Ecto neural progenitor cell (in vitro differentiated cells): ENCODE data around the gene ETV6.

Source experiments
- DNase-seq: peaks from one replicate; pipeline ENCODE4 v3.0.0-alpha.2; 2018; ENCODE audit warnings: low spot score

ETV6 gene

DNA sequence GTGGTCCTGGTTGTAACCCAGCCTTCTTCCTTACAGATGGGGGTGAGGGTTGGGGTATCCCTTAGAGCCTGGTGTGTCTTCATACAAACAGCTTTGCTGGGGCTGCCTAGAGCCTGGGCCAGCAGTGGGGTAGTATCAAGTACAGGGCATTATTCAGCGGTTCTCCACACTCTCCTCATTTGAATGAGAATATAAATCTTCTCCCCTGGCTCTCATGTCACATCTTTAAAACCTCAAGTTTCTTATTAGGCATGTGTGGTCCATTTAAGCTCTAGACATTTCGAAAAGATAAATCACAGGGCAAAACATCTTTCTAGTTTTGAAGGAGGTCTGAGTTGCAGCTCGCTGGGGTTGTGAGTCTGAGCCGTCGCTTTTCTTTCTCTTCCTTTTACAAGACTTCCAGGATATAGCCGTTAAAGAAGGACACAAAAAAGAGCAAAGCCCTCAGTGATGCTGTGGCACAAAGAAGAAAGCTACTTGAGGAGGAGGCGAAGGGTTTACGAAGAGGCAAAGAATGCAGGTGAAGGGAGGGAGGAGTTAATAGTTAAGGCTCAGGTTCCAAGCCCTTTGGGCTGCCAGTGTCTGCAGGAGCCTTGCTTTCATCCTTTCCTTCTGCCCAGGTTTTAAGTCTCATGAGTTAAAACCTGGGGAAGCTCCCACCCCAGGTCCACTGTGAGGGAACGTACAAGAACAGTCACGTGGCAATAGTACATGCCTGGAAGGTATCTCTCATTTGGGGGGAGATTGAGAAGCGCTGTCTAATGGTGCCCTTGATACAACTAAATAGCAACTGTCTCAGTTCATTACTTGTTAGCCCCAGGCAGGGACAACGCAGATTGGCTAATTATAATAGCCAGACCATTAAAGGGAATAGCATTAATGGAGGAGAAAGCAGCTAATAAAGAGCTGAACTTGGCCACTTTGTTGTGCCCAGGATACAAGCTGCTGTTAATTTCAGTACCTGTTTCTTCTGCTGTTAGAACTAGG, 94.2 kb downstream of the ETV6 start:
- DNase-seq: no peak

DNA sequence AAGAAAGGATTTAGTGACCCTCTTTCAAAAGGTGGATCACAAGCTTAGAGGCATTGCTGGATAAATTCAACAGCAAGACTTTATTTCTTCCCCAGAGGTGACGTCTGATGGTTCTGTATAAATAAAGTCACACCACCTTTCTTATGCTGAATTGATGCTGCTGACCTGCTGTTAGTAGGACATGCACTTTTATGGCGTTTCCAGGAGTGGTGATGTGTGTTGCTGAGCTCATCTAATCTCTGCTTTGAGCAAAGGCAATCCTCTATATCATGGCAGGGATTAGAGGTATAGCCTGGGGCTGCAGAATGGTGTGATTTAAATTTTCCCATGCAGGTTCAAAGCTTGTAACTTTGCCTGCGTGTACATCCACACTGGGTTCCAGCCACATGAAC, 94.9 kb downstream of the ETV6 start:
- DNase-seq: no peak

- DNase-seq: no peak
Observed at GRCh38 chr12:11745113-11745512, 95.6 kb downstream of the ETV6 start.

- no peak for DNase-seq
Observed at GRCh38 chr12:11746024-11746771, 96.7 kb downstream of the ETV6 start.

DNA sequence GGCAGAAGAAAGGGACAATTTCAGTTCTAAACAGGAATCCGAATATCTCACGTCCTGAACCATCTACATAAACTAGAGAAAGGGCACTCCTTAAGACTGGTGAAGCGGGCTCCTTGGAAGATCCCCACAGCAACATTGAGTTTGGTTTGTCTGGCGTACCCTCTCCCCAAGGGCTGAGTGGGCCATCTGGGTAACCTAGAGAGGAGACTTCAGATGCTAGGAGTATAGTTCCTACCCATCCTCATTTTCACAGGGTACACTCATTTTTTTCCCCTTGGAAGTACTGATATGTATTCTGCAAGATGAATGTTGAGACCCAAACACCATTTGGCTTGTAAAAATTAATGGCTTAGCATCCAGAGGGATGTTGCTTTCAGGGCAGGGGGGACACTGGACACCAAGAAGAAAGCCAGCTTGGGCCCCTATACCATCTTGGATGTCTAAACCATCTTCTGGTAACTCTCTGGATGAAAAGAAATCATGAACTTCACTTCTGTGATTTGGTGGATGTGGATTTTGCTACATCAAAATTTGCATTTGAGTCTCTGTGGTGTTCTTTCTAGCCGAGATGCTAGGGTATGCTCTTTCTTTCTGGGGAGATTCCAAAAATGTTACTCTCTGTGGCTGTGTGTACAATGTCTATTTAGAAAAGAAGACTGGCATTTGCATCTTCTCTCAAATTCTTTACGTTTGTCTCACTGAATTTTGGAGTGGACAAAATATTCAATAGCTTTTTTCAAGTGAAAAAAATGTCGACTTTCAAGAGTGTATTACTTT, 97.7 kb downstream of the ETV6 start:
- DNase-seq: no peak

DNA sequence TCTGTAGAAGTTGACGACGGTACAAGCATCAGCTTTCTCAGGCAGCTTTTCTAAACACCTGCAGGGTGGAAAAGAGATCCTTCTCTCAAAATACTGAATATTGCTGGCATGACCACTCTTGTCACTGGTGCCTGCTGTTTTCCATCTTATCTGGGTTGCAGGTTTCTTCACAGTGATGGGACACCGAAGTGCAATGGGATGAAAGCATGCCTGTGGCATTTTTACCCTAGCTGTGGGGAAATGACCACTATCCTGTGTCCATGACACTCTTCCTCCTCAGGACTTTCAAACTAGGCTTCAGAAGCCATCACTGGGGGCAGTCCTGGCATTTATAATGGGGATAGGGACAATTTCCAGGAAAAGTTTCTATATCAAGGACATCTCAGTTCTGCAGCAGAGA, 98.5 kb downstream of the ETV6 start:
- no peak for DNase-seq

- no peak for DNase-seq
Observed at GRCh38 chr12:11748903-11749302, 99.4 kb downstream of the ETV6 start.

DNA sequence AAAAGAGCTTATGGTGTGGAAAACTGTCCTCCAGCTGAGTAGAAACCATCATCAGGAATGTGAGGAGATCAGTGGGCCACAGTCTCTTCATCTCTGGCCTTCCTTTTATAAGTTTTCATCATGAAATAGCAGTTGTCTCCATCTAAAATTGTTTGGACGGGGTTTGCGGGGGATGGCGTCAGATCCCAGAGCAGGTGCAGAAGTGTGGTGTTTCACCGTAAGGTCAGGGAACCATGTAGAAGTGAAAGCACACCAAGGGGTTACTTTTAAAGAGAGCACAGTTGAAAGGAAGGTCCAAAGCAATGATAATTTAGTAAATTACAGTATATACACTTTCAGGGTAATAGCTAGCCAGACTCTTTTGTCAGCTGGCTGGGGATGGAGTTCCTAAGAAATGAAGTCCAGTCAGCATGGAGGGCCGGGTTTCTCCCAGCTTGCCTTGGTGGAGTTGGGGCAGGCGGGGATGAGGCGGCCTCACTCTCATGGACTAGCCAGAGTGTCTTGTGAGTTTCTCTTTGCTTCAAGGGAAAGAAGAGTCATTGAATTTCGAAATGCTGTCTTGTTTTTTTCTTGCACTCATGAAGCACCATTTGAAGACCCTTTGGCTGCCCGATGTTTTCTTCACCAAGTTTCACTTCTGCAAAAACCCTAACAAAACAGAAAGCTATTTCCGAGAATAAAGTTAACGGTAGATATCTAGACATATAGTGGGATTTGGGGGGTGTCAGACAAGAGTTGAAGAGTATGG, 100.6 kb downstream of the ETV6 start:
- no peak for DNase-seq

DNA sequence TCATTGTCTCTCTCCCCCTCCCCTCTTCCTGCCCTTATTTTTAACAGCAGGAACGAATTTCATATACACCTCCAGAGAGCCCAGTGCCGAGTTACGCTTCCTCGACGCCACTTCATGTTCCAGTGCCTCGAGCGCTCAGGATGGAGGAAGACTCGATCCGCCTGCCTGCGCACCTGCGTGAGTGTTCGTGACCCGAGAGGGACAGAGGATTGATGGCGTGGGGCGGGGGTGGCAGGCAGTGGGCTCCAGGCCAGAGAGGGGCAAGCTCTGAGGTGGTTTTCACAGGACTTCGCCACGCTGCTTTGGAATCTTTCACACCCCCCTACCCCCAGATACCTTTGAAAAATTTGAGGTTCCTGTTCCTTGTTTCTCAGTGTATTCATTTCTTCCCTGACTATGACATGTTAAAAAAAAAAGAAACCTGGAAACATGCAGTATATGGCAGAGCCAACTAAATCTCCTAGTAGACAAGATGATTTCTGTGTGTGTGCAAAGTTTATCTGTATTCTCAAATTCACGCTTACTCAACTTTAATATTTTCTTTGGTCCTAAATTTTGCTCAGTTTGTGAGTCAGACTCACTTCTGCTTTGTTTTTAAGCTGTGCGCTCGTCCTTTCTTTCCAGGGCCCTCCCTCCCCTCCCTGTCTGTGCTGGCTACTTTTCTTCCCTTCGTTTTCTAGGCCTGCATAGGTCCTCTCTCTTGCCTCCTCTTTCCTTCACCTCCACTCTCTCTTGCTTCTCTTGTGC, 103.1 kb downstream of the ETV6 start:
- peak; percentile 46 for DNase-seq

- DNase-seq: peak; percentile 39
Observed at GRCh38 chr12:11753150-11753499, 103.7 kb downstream of the ETV6 start.

DNA sequence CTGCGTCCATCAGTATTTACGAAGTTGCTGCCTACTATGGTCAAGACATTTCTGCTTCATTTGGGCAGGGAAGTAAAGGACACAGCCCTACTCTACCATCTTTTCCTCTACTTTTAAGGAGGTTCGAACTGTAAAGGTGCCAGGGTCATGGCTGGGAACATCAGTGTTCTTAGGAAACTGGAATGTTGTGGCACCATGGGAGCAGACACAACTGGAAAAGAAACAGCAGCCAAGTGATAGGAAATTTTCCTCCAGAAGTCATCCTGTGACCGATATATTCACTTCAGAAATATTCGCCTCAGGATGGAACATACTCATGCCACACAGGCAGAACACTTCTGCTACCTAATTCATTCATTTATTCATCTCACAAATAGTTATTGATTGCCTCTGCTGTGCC, 104.4 kb downstream of the ETV6 start:
- no peak for DNase-seq

DNA sequence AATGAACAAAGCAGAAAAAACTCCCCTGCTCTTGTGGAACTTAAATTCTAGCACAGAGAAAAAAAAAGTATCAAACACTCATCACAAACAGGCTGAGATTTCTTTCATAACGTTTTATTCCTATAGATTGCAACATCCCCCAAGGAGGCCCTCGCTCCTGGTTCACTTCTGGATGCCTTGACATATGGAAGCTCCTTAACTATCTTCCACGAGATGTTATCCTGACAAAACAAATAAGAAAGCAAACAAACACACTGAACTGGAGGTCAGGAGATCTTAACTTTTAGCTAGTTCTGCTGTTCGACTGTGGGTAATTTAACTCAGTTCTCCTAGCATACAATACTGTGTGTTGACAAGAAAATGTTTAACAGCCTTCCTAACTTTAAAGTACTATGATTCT, 104.8 kb downstream of the ETV6 start:
- DNase-seq: no peak

DNA sequence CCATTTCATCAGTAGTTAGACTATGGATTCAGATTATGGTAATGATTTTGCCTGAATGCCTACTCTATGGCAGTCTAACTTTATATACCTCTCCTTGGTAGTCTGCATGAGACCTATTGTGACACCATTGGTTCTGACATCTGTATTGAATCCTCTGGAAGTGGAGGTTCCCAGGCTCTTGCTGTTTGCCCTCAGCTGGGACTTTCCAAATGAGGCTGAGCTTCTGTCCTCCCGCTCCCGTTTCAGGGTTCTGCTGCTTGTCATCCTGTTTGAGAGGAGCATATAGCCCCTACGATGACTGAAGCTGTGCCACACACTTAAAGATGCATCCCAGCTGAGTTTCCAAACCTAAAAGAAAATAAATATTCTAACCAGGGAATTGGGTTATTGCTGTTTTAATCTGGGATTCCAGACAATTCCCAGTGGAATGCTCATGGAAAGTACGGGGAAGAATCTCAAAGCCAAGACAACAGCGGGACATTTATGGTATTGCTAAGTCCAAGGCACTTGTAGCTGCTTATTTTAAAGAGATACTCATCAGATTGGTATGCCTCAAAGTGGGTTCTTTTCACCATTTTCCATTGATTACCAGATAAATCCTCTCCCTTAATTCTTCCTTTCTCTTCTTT, 105.9 kb downstream of the ETV6 start:
- DNase-seq: peak; percentile 36

DNA sequence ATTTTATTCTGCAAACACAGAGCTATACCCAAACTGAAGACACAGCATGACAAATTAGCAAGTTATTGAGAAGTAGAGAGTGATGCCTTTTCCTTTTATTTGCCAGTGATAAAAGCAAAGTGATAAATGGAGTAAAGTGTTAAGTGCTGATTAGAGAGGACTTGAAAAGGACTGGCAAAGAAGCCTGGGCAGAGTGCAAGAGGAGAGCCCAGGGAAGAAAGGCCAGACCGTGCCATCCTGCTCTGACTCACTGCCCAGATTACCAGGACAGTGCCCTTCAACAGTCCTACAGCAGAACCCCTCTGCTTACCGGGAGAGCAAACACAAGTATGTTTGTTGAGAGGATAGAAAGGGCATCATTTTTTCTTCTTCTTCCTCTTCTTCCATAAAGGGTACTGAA, 106.5 kb downstream of the ETV6 start:
- DNase-seq: peak; percentile 18

DNA sequence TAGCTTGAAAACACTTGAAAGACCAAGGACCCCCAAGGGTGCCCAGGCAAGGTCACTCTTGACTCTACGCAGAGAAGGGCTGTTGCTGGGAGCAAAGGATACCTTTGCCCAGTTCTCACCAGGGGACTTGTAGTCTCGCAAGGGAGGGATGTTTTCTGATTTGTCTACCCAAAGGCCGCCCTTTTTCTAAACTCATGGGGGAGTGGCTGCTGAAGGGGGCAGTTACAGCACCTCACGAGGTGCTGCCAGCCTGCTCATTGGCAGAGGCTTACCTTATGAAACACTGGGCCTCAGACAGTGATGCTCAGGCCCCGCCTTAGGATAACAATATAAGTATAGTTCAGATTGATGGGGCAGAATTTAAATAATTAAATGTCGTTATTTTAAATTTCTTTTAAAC, 107.0 kb downstream of the ETV6 start:
- DNase-seq: no peak

DNA sequence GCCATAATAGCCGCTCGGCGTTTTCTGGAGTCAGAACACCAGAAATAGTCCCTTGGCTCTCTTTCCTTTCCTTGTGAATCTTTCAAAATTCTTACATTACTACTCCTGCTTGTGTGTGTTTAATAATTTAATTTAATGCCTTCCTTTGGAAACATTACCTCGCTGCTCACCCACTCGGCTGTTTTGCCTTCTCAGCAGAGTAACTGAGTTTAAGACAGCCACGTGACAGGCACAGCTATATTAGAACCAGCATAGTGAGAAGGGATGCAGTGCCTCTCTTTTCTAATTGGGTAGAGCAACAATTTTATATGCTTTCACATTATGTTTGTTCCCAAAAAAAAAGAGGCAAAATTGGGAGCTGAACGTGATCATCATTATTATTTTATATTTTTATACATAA, 107.6 kb downstream of the ETV6 start:
- DNase-seq: no peak

DNA sequence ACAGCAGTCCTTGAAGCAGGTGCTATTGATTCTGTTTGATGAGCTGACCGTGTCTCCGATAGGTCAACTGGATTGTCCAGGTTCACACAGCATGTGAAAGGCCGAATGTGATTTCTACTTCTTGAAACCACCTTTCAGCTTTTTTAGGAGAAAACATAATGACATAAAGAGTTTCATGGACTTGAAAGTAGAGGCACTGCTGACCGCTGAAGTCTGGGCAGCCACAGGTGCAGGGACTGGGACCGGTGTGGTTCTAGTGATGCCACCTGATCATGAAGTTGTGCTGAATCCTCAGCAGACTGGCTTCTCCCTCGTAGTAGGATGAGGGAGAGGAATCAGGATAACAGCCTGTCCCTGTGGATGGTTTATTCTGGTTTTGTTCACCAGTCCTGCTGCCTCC, 108.1 kb downstream of the ETV6 start:
- peak; percentile 38 for DNase-seq

DNA sequence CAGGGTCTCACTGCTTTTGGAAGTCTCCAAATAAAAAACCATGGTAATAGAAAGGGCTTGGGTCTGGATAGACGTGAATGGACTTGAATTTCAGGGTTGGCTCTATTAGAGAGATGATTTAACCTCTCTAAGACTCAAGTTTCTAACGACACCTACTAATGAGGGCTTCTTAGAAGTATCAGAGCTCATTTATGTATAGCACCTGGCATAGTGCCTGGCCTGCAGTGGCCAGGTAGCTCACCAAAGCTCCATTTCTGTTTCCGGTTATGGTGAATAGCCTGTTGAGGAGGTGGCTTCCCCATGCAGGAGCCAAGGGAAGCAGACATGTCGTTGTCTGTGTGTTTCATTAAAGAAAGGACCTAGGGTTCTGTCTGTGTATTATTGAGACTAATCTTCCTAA, 108.6 kb downstream of the ETV6 start:
- no peak for DNase-seq

- DNase-seq: peak; percentile 49
Observed at GRCh38 chr12:11758510-11759493, 109.3 kb downstream of the ETV6 start.
